HG03135 (cell line): ENCODE results near the gene SH3D21.

Experiments
- ATAC-seq: cut with Tn5 transposase; IDR thresholded peaks from one replicate; pipeline ENCODE4 v1.9.1; 2021; ENCODE audit warnings: mild to moderate bottlenecking, moderate library complexity; ENCODE audit not compliant: unreplicated experiment

SH3D21 gene

DNA sequence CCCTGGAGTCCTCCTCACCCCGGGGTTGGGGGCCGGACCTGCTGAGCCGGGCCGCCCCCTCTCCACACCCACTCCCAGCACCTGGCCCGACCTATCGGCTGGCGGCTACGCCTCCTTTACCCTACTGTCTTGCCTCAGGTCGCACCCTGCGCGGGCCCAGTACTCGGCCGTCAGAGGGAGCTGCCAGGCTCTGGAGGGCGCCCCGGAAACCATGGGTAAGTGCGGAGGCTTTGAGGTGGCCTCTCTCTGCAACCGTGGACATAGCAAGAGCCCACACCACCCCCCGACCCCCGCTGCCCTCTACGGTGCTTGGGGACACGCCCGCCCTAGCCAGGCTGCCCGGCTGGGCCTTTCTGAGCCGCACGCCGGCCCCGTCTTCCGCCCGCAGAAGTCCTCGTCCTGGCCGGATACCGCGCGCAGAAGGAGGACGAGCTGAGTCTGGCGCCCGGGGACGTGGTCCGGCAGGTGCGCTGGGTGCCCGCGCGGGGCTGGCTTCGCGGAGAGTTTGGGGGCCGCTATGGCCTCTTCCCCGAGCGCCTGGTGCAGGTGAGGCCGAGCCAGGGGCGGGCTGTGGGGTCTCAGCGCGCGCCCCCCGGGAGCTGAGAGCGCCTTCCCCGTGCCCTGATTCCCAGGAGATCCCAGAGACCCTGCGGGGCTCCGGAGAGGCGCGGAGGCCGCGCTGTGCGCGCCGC, at the start of gene SH3D21:
Gene SH3D21 (plus strand): TSS at position 159 of the 692 bp plus-strand sequence. CDS start 53 bp downstream, at position 212.
- ATAC-seq: peak; percentile 40

DNA sequence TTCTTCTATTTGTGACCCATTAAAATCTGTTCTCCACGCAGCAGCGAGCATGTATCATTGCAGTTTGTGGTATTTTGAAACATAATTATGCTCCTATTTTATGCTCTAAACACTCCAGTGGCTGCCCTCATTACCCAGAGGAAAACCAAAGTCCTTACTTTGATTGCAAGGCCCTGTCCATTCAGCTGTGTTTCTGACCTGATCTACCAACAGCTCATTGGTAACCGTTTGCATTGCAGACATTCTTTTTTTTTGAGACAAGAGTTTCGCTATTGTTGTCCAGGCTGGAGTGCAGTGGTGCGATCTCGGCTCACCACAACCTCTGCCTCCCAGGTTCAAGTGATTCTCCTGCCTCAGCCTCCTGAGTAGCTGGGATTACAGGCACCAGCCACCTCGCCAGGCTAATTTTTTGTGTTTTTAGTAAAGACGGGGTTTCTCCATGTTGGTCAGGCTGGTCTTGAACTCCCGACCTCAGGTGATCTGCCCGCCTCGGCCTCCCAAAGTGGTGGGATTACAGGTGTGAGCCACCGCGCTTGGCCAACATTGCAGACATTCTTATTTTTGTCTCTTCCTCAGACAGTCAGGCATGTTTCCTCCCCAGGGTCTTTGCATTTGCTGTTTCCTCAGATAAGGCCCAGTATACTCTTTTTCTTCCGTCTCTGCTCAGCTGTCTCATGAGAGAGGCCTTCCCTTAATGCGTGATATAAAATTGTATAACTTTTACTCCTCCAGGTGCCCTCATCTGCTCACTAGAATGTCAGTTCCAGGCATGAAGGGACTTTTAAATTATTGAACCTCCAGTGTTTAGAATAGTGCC, 49.4 kb upstream of the SH3D21 start:
- no peak for ATAC-seq

DNA sequence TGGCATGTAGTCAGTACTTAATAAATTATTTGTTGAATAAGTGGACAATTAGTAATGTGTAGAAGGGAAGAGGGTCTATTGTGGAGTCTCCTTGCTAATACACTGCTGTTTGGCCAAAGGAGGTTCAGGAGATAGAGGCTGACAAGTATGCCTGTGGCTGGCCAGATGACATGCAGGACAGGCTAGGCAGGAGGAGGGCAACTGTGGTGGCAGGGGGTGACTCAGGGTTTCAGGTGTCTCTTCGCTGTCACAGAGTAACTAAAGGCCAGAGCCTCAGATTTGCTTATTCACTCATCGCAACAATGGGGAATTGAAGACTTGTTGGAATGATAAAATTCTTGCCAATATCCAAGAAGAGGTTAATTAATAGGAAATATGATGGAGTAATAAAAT, 48.8 kb upstream of the SH3D21 start:
- ATAC-seq: no peak

DNA sequence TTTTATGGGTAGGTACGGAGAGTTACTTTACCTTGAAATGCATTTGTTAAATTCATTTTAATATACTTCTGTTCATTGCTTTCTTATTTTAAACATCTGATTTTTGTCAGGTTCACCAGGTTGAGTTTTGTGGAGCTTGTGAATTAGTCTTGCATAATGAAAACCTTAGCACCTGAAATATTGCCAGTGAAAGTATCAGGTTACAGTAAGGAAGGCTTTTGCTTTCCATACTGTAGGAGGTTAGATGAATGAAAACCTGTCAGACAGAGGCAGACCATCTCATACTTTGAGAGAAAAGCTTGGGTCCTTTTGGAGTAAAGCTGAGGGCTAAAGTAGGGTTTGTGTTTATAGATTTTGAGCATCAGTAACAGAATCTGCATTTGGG, 47.2 kb upstream of the SH3D21 start:
- ATAC-seq: no peak

DNA sequence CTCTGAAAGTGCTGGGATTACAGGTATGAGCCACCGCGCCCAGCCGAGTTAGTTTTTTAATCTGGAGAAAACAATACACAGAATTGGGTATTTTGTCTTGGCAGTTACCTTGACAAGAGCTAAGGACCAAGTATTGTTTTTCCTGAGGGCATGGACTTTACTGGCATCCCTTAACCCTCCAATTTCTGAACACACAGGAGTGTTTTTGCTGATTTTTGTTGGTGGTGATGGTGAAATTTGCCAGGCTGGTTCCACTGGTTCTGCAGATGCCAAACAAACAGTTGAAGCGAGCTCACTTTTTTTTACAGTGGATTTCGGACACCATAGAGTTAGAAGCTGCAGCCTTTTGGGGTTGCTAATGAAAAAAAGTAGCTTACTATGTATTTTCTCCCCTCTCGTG, 37.2 kb upstream of the SH3D21 start:
- ATAC-seq: no peak

DNA sequence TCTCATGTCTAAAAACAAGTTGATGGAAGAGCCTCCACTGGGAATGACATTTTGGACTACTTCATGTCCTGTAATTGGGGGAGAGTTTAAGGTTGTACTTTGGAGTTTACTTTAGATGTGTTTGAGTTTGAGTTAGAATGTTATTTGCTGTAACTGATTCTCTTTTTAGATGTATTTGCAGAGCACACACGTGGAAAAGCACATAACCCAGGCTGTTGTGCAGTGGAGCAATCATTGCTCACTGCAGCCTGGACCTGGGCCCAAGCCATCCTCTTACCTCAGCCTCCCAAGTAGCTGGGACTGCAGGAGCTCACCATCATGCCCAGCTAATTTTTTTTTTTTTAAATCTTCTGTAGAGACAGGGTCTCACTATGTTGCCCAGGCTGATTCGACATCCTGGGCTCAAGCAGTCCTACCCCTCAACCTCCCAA, 36.7 kb upstream of the SH3D21 start:
- ATAC-seq: no peak

DNA sequence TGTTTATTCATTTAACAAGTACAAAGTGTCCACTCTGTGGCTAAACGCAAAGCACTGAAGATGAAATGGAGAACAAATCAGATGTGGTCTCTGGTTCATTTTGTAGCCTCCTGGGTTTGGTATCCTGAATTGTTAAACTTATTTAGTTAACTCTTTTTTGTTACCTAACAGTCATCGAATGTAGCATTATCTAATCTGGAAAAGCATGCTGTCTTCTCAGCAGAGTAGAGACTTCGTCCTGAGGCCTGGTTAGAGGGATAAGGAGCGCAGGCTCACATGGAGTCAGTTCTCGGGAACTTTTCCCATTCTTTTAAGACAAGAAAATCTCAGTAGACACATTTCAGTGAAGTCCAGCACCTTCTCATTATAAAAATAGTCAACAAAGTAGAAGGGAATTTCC, 33.1 kb upstream of the SH3D21 start:
- ATAC-seq: no peak

DNA sequence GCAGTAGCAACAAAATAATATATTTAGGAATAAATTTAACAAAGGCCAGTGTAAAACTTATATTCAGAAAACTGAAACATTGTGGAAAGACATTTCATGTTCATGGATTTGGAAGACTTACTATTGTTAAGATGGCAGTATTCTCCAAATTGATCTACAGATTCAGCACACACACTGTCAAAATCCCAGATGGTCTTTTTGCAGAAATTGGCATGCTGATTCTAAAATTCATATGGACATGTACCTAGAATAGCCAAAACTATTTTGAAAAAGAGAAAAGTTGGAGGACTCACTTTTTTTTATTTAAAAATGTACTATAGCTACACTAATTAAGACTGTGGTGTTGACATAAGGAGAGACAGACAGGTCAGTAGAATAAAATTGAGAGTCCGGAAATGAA, 32.0 kb upstream of the SH3D21 start:
- ATAC-seq: no peak

DNA sequence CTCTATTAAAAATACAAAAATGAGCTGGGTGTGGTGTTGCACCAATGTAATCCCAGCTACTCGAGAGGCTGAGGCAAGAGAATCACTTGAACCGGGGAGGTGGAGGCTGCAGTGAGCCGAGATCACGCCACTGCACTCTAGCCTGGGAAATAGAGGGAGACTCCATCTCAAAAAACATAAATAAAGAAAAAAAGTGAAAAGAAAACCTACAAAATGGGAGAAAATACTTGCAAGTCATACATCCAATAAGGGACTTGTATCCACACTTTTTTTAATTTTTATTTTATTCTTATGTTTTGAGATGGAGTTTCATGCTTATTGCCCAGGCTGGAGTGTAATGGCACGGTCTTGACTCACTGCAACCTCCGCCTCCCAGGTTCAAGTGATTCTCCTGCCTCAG, 29.5 kb upstream of the SH3D21 start:
- ATAC-seq: no peak

DNA sequence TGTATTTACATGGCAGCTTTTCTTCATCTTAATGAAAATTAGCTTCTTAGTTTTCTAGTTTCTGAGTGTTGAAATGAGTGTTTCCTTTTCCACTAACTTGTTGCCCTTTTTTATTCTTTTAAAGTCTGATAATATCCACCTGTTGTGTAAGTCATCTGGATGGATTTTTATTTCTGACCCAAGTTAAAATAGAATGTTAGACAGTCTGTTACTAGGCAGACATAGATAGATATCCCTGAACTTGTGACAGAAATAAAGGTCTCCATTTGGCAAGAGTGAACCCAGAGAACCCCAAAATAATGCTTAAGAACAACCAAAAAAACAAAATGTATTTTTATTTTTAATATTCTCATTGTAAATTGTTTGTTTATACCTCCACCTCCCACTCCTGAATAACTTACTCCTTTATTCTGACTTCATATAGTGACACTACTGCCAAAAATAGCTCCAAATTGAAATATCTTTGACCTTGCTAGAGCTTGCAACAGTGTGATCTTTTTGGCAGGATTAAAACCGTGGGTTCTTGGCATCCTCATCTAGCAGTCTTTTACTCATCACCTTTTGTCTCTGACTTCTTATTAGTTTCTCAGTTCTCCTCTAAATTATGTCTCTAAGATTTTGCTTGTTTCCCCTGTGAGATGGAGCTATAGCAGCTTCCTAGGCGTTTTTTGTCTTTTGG, 26.9 kb upstream of the SH3D21 start:
- no peak for ATAC-seq

DNA sequence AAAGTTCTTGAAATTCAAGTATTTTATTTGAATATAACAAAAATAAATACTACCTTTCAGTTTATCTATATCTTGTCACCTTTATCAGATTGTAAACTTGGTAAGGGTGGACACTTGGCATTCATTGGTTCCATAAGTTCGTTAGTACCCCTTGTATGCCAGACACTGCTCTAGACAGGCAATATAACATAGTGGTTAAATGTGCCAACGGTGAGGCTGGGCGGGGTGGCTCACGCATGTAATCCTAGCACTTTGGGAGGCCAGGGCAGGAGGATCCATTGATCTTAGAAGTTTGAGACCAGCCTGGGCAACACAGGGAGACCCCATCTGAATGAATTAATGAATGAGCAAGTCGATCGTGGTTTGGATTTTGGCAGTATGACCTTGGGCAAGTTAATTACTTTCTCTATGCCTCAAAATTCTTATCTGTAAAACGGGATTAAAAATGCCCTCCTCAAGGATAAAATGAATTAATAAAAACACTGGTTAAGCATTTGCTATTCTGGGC, 26.3 kb upstream of the SH3D21 start:
- ATAC-seq: no peak

DNA sequence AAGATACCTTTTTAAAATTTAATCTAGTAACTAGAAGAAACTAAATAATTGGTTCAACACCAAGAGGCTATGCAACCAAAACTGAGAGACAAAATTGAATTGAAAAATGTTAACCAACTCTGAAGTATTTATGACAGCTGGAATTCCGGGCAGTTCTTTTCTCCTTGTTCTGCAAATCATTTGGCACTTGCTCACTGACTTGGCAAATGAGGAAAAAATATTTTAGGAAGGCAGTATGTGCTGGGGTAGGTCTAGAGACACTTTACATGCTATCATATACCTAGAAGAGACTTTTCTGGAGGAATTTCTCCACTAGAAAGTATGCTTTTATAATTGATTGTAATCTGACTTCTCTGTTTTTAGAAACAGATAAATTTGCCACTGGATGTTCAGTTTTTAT, 22.1 kb upstream of the SH3D21 start:
- no peak for ATAC-seq

DNA sequence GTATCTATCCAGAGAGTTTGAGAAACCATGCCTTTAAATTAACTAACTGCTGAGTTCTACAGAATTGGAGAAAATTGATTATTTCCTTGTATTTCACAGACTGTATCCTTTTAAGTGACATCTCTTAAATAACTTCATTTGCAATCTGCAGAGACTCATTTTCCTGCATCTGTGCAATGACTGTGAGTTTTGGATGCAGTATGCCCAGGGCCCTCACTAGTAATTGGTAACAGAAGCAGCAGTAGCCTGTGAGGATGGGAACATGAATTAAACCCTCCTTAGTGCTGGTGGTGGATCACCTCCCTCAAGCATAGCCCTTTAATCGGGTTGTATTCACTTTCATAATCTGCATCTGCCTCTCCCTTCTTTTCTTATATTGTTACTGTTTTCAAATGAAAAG, 21.7 kb upstream of the SH3D21 start:
- ATAC-seq: no peak

DNA sequence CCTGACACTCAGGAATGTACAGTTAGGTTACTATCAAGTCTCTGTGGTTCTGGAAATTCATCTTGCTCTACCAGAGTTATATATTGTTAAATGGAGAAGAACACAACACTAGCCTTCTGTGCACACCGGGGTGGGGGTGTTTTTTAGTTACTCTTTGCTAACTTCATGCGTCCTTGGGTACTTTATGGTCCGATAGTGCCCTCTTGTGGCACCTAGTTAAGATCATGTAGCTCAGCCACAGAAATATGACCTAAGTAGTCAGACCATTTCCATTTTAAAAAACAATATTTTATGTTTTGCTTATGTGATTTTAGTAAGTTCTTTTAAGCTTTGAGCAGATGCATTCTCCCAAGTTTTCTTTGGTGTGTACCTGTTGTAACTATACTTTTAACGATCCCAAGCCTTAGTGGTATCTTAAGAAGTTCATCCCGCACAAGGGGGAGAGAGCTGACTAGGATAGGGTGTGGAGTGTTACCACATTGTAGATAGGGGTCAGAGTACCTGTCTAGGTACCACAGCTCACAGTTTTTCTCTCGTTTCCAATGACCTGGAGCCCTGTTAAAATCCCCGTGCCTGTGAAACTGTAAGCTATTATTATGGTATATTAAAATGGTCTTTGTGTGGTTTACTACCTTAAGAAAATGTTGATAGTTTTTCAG, 20.6 kb upstream of the SH3D21 start:
- ATAC-seq: no peak

DNA sequence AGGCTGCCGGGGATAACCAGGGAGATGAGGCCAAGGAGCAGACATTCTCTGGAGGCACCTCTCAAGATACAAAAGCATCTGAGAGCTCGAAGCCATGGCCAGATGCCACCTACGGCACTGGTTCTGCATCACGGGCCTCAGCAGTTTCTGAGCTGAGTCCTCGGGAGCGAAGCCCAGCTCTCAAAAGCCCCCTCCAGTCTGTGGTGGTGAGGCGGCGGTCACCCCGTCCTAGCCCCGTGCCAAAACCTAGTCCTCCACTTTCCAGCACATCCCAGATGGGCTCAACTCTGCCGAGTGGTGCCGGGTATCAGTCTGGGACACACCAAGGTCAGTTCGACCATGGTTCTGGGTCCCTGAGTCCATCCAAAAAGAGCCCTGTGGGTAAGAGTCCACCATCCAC, 19.4 kb upstream of the SH3D21 start:
- no peak for ATAC-seq

DNA sequence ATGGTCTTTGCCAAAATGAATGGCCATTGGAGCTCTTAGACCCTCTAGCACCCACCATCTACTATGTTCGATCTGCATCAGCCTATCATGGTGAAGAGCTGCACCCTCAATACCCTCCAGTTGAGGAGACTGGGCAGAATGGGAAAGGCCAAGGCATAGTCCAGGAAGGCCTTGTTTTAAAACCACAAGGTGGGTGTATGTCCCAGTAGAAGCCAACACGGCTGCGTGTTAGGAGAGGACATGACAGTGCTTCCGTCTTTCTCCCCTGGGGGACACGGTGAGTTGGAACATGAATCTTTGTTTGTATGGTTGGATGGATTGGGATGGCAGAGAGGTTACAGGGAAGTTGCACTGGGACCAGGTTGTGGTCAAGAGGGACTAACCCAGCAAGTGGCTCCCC, 18.6 kb upstream of the SH3D21 start:
- ATAC-seq: no peak

DNA sequence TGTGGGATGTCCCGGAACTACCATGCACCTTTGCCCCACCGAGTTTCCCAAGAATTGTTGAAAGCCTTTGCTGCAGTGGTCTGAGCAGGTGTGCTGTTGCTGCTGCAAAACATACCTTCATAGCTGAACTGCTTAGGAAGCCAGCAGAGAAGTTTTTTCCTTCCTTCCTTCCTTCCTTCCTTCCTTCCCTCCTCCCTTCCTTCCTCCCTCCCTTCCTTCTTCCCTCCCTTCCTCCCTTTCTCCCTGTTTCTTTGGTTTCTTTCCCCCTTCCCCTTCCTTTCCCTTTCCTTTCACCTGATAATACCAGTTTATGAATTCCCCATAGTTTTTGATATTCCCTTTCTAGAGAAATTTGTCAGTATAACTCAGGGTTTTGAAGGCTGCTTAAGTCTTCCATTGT, 10.8 kb upstream of the SH3D21 start:
- ATAC-seq: no peak

DNA sequence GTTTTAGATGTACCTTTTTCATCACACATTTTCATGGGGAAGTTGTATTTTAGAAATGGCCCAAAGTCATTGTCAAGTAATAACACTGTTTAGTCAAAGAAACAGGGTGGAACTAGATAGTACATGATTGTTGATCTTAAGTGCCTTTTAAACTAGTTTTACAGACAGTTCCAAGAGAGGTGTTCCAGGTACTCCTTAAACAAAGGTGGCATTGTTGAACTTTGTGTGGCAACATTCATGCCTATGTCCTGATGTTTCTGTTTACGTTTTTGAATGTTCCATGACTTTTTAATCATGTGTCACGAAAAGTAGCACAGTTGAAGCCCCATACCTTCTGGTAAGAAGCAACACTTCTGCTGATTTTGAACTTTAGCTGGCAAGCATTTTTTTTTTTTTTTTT, 9.1 kb upstream of the SH3D21 start:
- ATAC-seq: no peak

DNA sequence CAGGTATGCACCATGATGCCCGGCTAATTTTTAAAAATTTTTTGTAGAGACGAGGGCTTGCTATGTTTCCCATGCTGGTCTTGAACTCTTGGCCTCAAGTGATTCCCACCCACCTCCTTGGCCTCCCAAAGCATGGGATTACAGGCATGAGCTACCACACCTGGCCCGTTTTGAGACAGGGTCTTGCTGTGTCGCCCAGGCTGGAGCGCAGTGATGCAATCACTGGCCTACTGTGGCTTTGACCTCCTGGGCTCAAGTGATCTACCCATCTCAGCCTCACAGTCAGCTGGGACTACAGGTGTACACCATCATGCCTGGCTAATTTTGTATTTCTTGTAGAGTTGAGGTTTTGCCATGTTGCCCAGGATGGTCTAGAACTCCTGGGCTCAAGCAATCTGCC, 7.5 kb upstream of the SH3D21 start:
- ATAC-seq: no peak

DNA sequence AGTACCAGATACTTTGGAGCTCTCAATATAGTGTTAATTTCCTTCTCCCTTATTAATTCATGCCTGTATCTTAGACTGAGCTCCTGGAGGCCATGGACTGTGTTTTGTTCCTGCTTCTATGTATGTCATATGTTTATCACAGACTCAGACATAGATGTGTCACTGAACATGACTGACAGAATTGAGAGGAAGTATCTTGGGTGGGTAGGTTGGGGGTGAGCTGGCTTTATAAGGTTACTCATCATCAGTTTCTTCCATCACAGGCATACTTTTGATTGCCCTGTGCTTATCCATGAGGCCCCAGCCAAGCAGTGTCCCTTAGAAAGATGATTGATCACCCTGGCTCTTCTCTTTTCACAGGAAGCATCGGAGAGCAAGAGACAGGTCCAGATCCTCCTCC, 5.6 kb upstream of the SH3D21 start:
- ATAC-seq: no peak

DNA sequence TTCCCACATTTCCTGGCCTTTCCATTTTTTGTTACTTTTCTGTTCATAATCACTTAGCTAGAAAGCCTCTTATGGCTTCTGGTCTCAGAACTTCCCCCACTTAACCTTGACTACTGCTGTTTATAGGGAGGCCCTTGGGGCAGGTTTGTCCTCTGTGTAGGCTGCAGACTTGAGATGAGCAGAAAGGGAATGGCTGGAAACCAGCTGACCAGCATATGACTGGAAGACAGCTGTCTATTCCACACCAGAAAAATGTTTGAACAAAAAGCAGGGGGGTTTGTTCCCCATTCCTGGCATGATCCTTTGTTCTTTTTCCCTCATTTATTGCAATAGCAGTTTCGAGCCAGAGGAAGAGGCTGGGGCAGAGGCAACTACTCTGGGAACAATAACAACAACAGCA, 4.9 kb upstream of the SH3D21 start:
- no peak for ATAC-seq
